K562 (cell line): ENCODE data around the gene CAMK2N1. TPM values are rescaled to one million over a fixed set of nuclear protein-coding genes. Genes with fewer than 3 reads are reported as not detected.
A peak's percentile ranks its signal among the peaks of the same experiment; 100 is the strongest.

ENCODE experiments used
- ATAC-seq: fragments of 200-7000 bp; cut with Tn5 transposase; 3 replicates; pipeline ENCODE4 v1.9.1; 2020; ENCODE audit warnings: moderate library complexity
- BruUV-seq: library from RNA; stranded (reverse); fragments of 400-500 nt; replicated peaks from 2 replicates; lab custom pipeline; 2021; lab: Mats Ljungman, UMichigan
- CTCF ChIA-PET: fragments of 300-600 bp; formaldehyde crosslinking; extraction: SDS; loops from one replicate; lab custom pipeline; 2021; ENCODE audit warnings: low intra/inter-chr PET ratio; lab: Yijun Ruan, JAX
- POLR2A ChIA-PET: fragments of 300-600, 350-650 bp; sonication (Branson Sonifier 250); formaldehyde crosslinking; extraction: SDS; loops from one replicate; lab custom pipeline; 2021; ENCODE audit warnings: antibody characterized with exemption, inconsistent platforms; lab: Yijun Ruan, JAX
- DNase-seq, 4 experiments: peaks; one replicate each; pipeline versions ENCODE4 v3.0.0 to v3.0.0-alpha.2; 2011 to 2018; ENCODE audit warnings: low spot score in 3 of 4, mixed read lengths in 3 of 4; ENCODE audit errors: extremely low read depth in 1 of 4
- FAIRE-seq: peaks from 2 replicates; lab custom pipeline; 2011; peaks lifted over from hg19 to GRCh38; lab: Jason Lieb, UNC
- H2AFZ ChIP-seq: 2 replicates; pipeline ENCODE4 v1.6.0; 2011; ENCODE audit warnings: low read depth, low read length, control low read depth, inconsistent platforms
- H3K27ac ChIP-seq: fragments of 200-600 bp; 3 replicates; pipeline ENCODE4 v1.8.0; 2011; ENCODE audit warnings: low read depth, mild to moderate bottlenecking, control low read depth, inconsistent platforms, low read length, moderate library complexity, mixed read lengths; ENCODE audit errors: extremely low read depth
- H3K27me3 ChIP-seq, 2 experiments: fragments of 300-600 bp in 1 of 2; 2 replicates in 1 of 2; 3 replicates in 1 of 2; pipeline versions ENCODE4 v1.6.0 to v1.8.0; 2011; ENCODE audit warnings: inconsistent platforms in 2 of 2, low read length in 2 of 2, mild to moderate bottlenecking in 1 of 2, mixed read lengths in 1 of 2, moderate library complexity in 1 of 2; ENCODE audit not compliant: control insufficient read depth in 2 of 2, insufficient read depth in 2 of 2
- H3K36me3 ChIP-seq: fragments of 300-600 bp; 3 replicates; pipeline ENCODE4 v1.8.0; 2011; ENCODE audit warnings: mild to moderate bottlenecking, low read length, inconsistent platforms; ENCODE audit not compliant: control insufficient read depth, insufficient read depth
- H3K4me1 ChIP-seq, 2 experiments: fragments of 200-600 bp in 1 of 2; replicated peaks in 1 of 2; 2 replicates in 1 of 2; 3 replicates in 1 of 2; pipeline versions ENCODE4 v1.5.1 to v1.8.0; 2011; ENCODE audit warnings: inconsistent platforms in 2 of 2, low read length in 2 of 2, mild to moderate bottlenecking in 1 of 2, mixed read lengths in 1 of 2, moderate library complexity in 1 of 2; ENCODE audit not compliant: control insufficient read depth in 2 of 2, insufficient read depth in 2 of 2
- H3K4me2 ChIP-seq: 2 replicates; pipeline ENCODE4 v1.6.1; 2011; ENCODE audit warnings: low read length, control low read depth, inconsistent platforms, mixed read lengths; ENCODE audit not compliant: insufficient read depth
- H3K4me3 ChIP-seq: fragments of 200-600 bp; sonication (generic), shearing (Covaris generic); 2 replicates; pipeline ENCODE4 v1.5.1; 2016; ENCODE audit warnings: control low read depth, inconsistent platforms
- H3K79me2 ChIP-seq: fragments of 200-600 bp; 3 replicates; pipeline ENCODE4 v1.8.0; 2011; ENCODE audit warnings: low read length, inconsistent platforms; ENCODE audit not compliant: control insufficient read depth, insufficient read depth
- H3K9ac ChIP-seq, 2 experiments: 2 replicates each; pipeline versions ENCODE4 v1.6.0 to v1.6.1; 2011; ENCODE audit warnings: low read depth in 2 of 2, low read length in 2 of 2, control low read depth in 1 of 2, inconsistent platforms in 1 of 2, mild to moderate bottlenecking in 1 of 2, mixed read lengths in 1 of 2; ENCODE audit not compliant: insufficient read depth in 1 of 2
- H3K9me1 ChIP-seq: one replicate; pipeline ENCODE4 v1.6.0; 2011; ENCODE audit warnings: inconsistent platforms, mild to moderate bottlenecking, low read length, moderate library complexity; ENCODE audit not compliant: control insufficient read depth, insufficient read depth
- H3K9me3 ChIP-seq: replicated peaks from 2 replicates; pipeline ENCODE4 v1.5.1; 2011; ENCODE audit warnings: low read depth, low read length, inconsistent platforms; ENCODE audit not compliant: control insufficient read depth, insufficient read depth
- H4K20me1 ChIP-seq: replicated peaks from 2 replicates; pipeline ENCODE4 v1.6.1; 2011; ENCODE audit warnings: low read length, inconsistent platforms, mixed read lengths; ENCODE audit not compliant: control insufficient read depth, insufficient read depth
- BMI1 ChIP-seq: fragments of 150-350 bp; IDR thresholded peaks from 2 replicates; pipeline ENCODE4 v1.6.1; 2014; ENCODE audit warnings: low read length
- BRF1 ChIP-seq: IDR thresholded peaks from 3 replicates; pipeline ENCODE4 v1.6.1; 2011; ENCODE audit warnings: borderline replicate concordance, mild to moderate bottlenecking; ENCODE audit not compliant: insufficient read length; ENCODE audit errors: extremely low read depth
- FOXP1 ChIP-seq: sonication (generic); formaldehyde crosslinking; IDR thresholded peaks from 2 replicates; pipeline ENCODE4 v1.8.0; 2022; ENCODE audit warnings: mild to moderate bottlenecking, missing genetic modification reagents
- HDAC8 ChIP-seq: fragments of 450-650 bp; IDR thresholded peaks from 2 replicates; pipeline ENCODE4 v1.6.1; 2016; ENCODE audit warnings: mild to moderate bottlenecking, missing genetic modification characterization, moderate library complexity, missing compliant biosample characterization
- HOXB6 ChIP-seq: fragments of 250-450 bp; sonication (Bioruptor Pico); IDR thresholded peaks from 2 replicates; pipeline ENCODE4 v1.5.1; 2022; ENCODE audit warnings: mild to moderate bottlenecking, borderline replicate concordance
- NCOA6 ChIP-seq: fragments of 450-650 bp; IDR thresholded peaks from 2 replicates; pipeline ENCODE4 v1.6.1; 2017; ENCODE audit warnings: mild to moderate bottlenecking
- PCBP2 ChIP-seq: fragments of 200-400 bp; formaldehyde crosslinking; IDR thresholded peaks from 2 replicates; pipeline ENCODE4 v1.6.1; 2018; ENCODE audit warnings: low read length, low read depth, mild to moderate bottlenecking, moderate library complexity; ENCODE audit not compliant: poor library complexity, severe bottlenecking
- POLR2H ChIP-seq: IDR thresholded peaks from 2 replicates; pipeline ENCODE4 v1.6.1; 2016; ENCODE audit warnings: missing genetic modification characterization, low read depth, mild to moderate bottlenecking, control low read depth, missing compliant biosample characterization, moderate library complexity
- POLR3G ChIP-seq: IDR thresholded peaks from 2 replicates; pipeline ENCODE4 v1.6.1; 2011; ENCODE audit not compliant: insufficient read length, insufficient replicate concordance; ENCODE audit errors: extremely low read depth
- SMAD1 ChIP-seq: fragments of 150-350 bp; IDR thresholded peaks from 2 replicates; pipeline ENCODE4 v1.6.1; 2014; ENCODE audit warnings: low read length, low read depth; ENCODE audit not compliant: partially characterized antibody
- SMARCB1 ChIP-seq: IDR thresholded peaks from 2 replicates; pipeline ENCODE4 v1.6.1; 2011; ENCODE audit warnings: improper control_type of control experiment, low read depth; ENCODE audit not compliant: insufficient read length
- ZBTB8A ChIP-seq: fragments of 450-650 bp; IDR thresholded peaks from 2 replicates; pipeline ENCODE4 v1.6.1; 2018; ENCODE audit warnings: mild to moderate bottlenecking, moderate library complexity; ENCODE audit not compliant: partially characterized antibody
- ZNF77 ChIP-seq: fragments of 250-450 bp; sonication (Bioruptor Pico); IDR thresholded peaks from 2 replicates; pipeline ENCODE4 v1.5.0; 2020
- WGBS: fragments of 100-300 bp; shearing (Covaris generic); methylation state at CpG from one replicate; pipeline ENCODE4 v1.1.6; 2016; ENCODE audit warnings: low coverage, mixed read lengths; ENCODE audit not compliant: insufficient coverage; ENCODE audit errors: missing lambda C conversion rate; 5-methylcytosine and 5-hydroxymethylcytosine counted together
- in situ Hi-C: fragments of 300-500 bp; cut with MboI; formaldehyde crosslinking; loops from 4 replicates; pipeline ENCODE4 v1.15.0; 2018; ENCODE audit warnings: inconsistent platforms, mixed read lengths
- intact Hi-C: fragments of 100-400 bp; cut with micrococcal nuclease; formaldehyde crosslinking; loops from 2 replicates; pipeline ENCODE4 v1.14.2; 2022
- polyA plus RNA-seq, 8 experiments: library from polyadenylated mRNA; depleted of rRNA in 4 of 8; stranded (reverse) in 5 of 8; unstranded in 3 of 8; fragments of >200 nt; fragmentation: Nextera tagmentation in 2 of 8; fragmentation: Illumina TruSeq in 1 of 8; extraction: Ambion mirVana in 2 of 8; extraction: Trizol in 1 of 8; gene quantifications; 2 replicates each; pipeline versions ENCODE4 v1.2.1 to v1.2.3, GENCODE V29; 2011 to 2014; ENCODE audit warnings: inconsistent platforms in 1 of 8, missing spikeins in 1 of 8
- total RNA-seq, 7 experiments: library from RNA; depleted of rRNA in 6 of 7; stranded (reverse); fragments of >200 nt in 6 of 7; fragmentation: Illumina TruSeq in 2 of 7; extraction: Trizol in 2 of 7; gene quantifications; 2 replicates each; pipeline versions ENCODE4 v1.2.1 to v1.2.3, GENCODE V29; 2011 to 2021; ENCODE audit warnings: low replicate concordance in 1 of 7
- TF ChIP-seq, protein P1 (sequence below): fragments of 250-450 bp; sonication (Bioruptor Pico); IDR thresholded peaks from 2 replicates; pipeline ENCODE4 v1.5.0; 2021
- TF ChIP-seq, protein P2 (sequence below): fragments of 200-800 bp; sonication (Bioruptor generic); IDR thresholded peaks from 2 replicates; pipeline ENCODE4 v1.6.1; 2016; ENCODE audit warnings: missing genetic modification characterization, missing compliant biosample characterization

Gene CAMK2N1
- total and polyA plus RNA-seq, 9 of the 15 experiments (the other 6 are each of a cell fraction or from before 2014, with no cell fraction given): 0.09 to 1.4 (median 0.34) TPM

DNA sequence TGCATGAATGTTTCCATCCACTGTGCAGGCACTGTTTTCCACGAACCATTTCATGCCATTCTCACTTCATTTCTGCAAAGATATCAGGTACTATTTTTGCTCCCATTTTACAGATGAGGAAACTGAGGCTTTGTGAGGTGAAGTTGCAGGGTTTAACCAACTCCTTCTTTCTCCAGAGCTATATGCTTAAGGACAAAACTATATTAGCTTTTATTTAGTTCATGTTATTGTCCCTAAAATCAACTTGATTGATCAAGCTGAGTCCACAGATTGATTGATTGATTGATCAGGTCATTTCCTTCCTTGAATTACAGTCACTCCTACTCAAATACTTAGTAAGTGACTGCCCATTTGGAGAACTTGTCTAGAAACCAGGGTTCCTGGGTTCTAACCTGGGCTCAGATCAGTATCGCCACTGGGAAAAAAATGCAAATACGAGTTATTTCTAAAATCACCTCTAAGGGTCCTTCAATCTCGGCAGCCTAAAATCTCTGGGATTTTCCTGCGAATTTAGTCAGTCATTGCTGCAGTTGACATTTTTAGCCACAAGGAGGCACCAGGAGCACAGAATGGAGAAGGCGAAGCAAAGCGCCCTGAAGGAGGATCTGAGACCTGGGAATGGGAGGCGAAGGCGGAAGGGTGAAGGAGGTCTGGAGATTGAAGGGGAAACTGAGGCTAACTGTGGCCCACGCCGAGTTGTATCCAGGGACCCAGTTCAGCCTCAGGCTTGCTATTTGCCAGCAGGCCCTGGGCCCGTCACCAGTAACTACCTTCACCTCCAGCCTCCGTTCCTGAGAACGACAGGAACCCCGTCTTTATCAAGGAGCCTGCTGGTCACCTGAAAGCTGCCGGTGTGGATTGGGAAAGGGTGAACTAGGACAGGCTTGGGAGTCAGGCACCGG, 36.2 kb upstream of the CAMK2N1 start:
- intact Hi-C loops: loop anchor here (1.0 to 10.0 kb wide), 2 partner anchors 118 to 463 kb away; no protein-coding TSS in a partner anchor
- in situ Hi-C loops: no loop called here
- WGBS: 9% methylated on average over 17 of the region's 17 CpGs
- H3K4me3 ChIP-seq: no peak overlapping the region
- CTCF ChIA-PET: interaction anchor here (0.6 to 2.9 kb wide), 5 partner anchors 111 to 1505 kb away, joined by 4 to 35 read pairs (median 8); partner anchors contain the start of gene PINK1
- BruUV-seq: no TSS peak
- POLR2A ChIA-PET: interaction anchor here (1.0 kb wide), 1 partner anchor 11 kb away, joined by 3 read pairs; no protein-coding TSS in a partner anchor
- peak; percentile 92 for ATAC-seq
- peak; percentile 69 to 85 (median 82) for DNase-seq
- H3K9ac ChIP-seq: no peak overlapping the region
- no peaks in the 10 kb centered on the region; a peak in 2 of 5 replicates for H3K4me1 ChIP-seq
- H3K4me2 ChIP-seq: no peak overlapping the region
- H4K20me1 ChIP-seq: no peaks in the 10 kb centered on the region
- FAIRE-seq: peak; percentile 98
- no peak overlapping the region; the same call in 1 of the 2 replicates for H2AFZ ChIP-seq
- no peak overlapping the region for H3K27ac ChIP-seq
- H3K27me3 ChIP-seq: peaks cover 22 to 37% of the 10 kb centered on the region in 2 experiments
- no peaks in the 10 kb centered on the region for H3K79me2 ChIP-seq
- H3K36me3 ChIP-seq: no peaks in the 10 kb centered on the region
- H3K9me1 ChIP-seq: no peaks in the 10 kb centered on the region
- H3K9me3 ChIP-seq: no peaks in the 10 kb centered on the region; the same call in 1 of the 2 replicates
- TF ChIP-seq BMI1 (no peak), PCBP2 (no peak), HOXB6 (CRISPR knock-in tag) (no peak), ZBTB8A (no peak), FOXP1 (CRISPR knock-in tag) (no peak), SMAD1 (peak; percentile 47), HDAC8 (tag) (no peak), SMARCB1 (no peak), POLR2H (tag) (no peak), ZNF77 (CRISPR knock-in tag) (no peak), POLR3G (no peak), NCOA6 (no peak), BRF1 (no peak)
- TF ChIP-seq, protein P1, sequence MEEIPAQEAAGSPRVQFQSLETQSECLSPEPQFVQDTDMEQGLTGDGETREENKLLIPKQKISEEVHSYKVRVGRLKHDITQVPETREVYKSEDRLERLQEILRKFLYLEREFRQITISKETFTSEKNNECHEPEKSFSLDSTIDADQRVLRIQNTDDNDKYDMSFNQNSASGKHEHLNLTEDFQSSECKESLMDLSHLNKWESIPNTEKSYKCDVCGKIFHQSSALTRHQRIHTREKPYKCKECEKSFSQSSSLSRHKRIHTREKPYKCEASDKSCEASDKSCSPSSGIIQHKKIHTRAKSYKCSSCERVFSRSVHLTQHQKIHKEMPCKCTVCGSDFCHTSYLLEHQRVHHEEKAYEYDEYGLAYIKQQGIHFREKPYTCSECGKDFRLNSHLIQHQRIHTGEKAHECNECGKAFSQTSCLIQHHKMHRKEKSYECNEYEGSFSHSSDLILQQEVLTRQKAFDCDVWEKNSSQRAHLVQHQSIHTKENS (CRISPR knock-in tag): no peak
- TF ChIP-seq, protein P2, sequence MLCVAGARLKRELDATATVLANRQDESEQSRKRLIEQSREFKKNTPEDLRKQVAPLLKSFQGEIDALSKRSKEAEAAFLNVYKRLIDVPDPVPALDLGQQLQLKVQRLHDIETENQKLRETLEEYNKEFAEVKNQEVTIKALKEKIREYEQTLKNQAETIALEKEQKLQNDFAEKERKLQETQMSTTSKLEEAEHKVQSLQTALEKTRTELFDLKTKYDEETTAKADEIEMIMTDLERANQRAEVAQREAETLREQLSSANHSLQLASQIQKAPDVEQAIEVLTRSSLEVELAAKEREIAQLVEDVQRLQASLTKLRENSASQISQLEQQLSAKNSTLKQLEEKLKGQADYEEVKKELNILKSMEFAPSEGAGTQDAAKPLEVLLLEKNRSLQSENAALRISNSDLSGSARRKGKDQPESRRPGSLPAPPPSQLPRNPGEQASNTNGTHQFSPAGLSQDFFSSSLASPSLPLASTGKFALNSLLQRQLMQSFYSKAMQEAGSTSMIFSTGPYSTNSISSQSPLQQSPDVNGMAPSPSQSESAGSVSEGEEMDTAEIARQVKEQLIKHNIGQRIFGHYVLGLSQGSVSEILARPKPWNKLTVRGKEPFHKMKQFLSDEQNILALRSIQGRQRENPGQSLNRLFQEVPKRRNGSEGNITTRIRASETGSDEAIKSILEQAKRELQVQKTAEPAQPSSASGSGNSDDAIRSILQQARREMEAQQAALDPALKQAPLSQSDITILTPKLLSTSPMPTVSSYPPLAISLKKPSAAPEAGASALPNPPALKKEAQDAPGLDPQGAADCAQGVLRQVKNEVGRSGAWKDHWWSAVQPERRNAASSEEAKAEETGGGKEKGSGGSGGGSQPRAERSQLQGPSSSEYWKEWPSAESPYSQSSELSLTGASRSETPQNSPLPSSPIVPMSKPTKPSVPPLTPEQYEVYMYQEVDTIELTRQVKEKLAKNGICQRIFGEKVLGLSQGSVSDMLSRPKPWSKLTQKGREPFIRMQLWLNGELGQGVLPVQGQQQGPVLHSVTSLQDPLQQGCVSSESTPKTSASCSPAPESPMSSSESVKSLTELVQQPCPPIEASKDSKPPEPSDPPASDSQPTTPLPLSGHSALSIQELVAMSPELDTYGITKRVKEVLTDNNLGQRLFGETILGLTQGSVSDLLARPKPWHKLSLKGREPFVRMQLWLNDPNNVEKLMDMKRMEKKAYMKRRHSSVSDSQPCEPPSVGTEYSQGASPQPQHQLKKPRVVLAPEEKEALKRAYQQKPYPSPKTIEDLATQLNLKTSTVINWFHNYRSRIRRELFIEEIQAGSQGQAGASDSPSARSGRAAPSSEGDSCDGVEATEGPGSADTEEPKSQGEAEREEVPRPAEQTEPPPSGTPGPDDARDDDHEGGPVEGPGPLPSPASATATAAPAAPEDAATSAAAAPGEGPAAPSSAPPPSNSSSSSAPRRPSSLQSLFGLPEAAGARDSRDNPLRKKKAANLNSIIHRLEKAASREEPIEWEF (CRISPR knock-in tag): peak; percentile 88; the same call in 1 of the 2 replicates
